H1 (cell line): ENCODE results near the gene MCCD1. TPM values are rescaled to one million over a fixed set of nuclear protein-coding genes. Genes with fewer than 3 reads are reported as not detected.

Source experiments
- CTCF ChIA-PET: fragments of 300-600 bp; sonication (Branson Sonifier 250); formaldehyde crosslinking; loops from one replicate; lab custom pipeline; 2021; ENCODE audit not compliant: partially characterized antibody; lab: Charles Lee
- POLR2A ChIA-PET: fragments of 300-600 bp; sonication (Branson Sonifier 250); formaldehyde crosslinking; loops from one replicate; lab custom pipeline; 2021; ENCODE audit warnings: inconsistent platforms; ENCODE audit not compliant: partially characterized antibody; lab: Charles Lee
- DNase-seq, 2 experiments: peaks; one replicate each; pipeline versions ENCODE4 v3.0.0 to v3.0.0-alpha.2; 2010 to 2022; ENCODE audit warnings: low spot score in 2 of 2, low read depth in 1 of 2, mixed read lengths in 1 of 2
- FAIRE-seq: peaks from 2 replicates; lab custom pipeline; 2011; peaks lifted over from hg19 to GRCh38; lab: Jason Lieb, UNC
- H2AFZ ChIP-seq: 2 replicates; pipeline ENCODE4 v1.8.1; 2012; ENCODE audit warnings: low read length, inconsistent platforms
- H2AK5ac ChIP-seq: 2 replicates; pipeline ENCODE4 v1.6.1; 2013; ENCODE audit warnings: low read depth, low read length
- H2BK120ac ChIP-seq: replicated peaks from 2 replicates; pipeline ENCODE3; 2013; ENCODE audit warnings: low read depth, low read length, inconsistent platforms
- H2BK12ac ChIP-seq: 2 replicates; pipeline ENCODE4 v1.6.1; 2013; ENCODE audit warnings: low read depth, low read length
- H2BK15ac ChIP-seq: 2 replicates; pipeline ENCODE4 v1.6.1; 2013; ENCODE audit warnings: low read length
- H2BK20ac ChIP-seq: 2 replicates; pipeline ENCODE4 v1.6.1; 2013; ENCODE audit warnings: low read length
- H2BK5ac ChIP-seq: 2 replicates; pipeline ENCODE4 v1.6.1; 2013; ENCODE audit warnings: low read depth, low read length
- H3K14ac ChIP-seq: 2 replicates; pipeline ENCODE4 v1.6.1; 2013; ENCODE audit warnings: inconsistent platforms; ENCODE audit not compliant: insufficient read length
- H3K18ac ChIP-seq: 2 replicates; pipeline ENCODE4 v1.6.1; 2013; ENCODE audit warnings: low read length; ENCODE audit errors: extremely low read depth
- H3K23ac ChIP-seq: 2 replicates; pipeline ENCODE4 v1.6.1; 2013; ENCODE audit warnings: inconsistent platforms; ENCODE audit not compliant: insufficient read length
- H3K23me2 ChIP-seq: 2 replicates; pipeline ENCODE4 v1.6.1; 2013; ENCODE audit warnings: low read depth, low read length
- H3K27ac ChIP-seq: 2 replicates; pipeline ENCODE4 v1.6.1; 2011; ENCODE audit warnings: low read depth, low read length, inconsistent platforms
- H3K27me3 ChIP-seq, 4 experiments: replicated peaks in 1 of 4; 1 replicate in 1 of 4; 2 replicates in 3 of 4; pipeline versions ENCODE4 v1.6.1 to v1.8.1; 2011 to 2013; ENCODE audit warnings: low read length in 3 of 4, mild to moderate bottlenecking in 3 of 4, inconsistent platforms in 2 of 4, mixed read lengths in 2 of 4, moderate library complexity in 1 of 4; ENCODE audit not compliant: control insufficient read depth in 3 of 4, insufficient read depth in 3 of 4; ENCODE audit errors: extremely low read depth in 1 of 4
- H3K36me3 ChIP-seq, 4 experiments: 2 replicates each; pipeline versions ENCODE4 v1.6.1 to v1.8.1; 2011 to 2013; ENCODE audit warnings: mild to moderate bottlenecking in 4 of 4, low read length in 3 of 4, moderate library complexity in 2 of 4, control low read depth in 1 of 4, inconsistent platforms in 1 of 4; ENCODE audit not compliant: insufficient read depth in 4 of 4, control insufficient read depth in 2 of 4
- H3K4ac ChIP-seq: replicated peaks from 2 replicates; pipeline ENCODE3; 2013; ENCODE audit warnings: low read length, low read depth, mixed read lengths, inconsistent platforms; ENCODE audit not compliant: insufficient read length
- H3K4me1 ChIP-seq, 4 experiments: replicated peaks in 1 of 4; 1 replicate in 1 of 4; 2 replicates in 3 of 4; pipeline versions ENCODE4 v1.6.1 to v1.8.1; 2011 to 2013; ENCODE audit warnings: low read length in 3 of 4, inconsistent platforms in 2 of 4, mixed read lengths in 1 of 4; ENCODE audit not compliant: insufficient read depth in 4 of 4, control insufficient read depth in 3 of 4
- H3K4me2 ChIP-seq, 2 experiments: 2 replicates each; pipeline versions ENCODE4 v1.6.1 to v1.8.1; 2011 to 2013; ENCODE audit warnings: low read depth in 2 of 2, low read length in 2 of 2, control low read depth in 1 of 2, inconsistent platforms in 1 of 2, mild to moderate bottlenecking in 1 of 2; ENCODE audit not compliant: insufficient read depth in 1 of 2
- H3K4me3 ChIP-seq, 4 experiments: fragments of 200-600, 300-600 bp in 1 of 4; sonication (generic), shearing (Covaris generic), sonication (Bioruptor Twin) in 1 of 4; 2 replicates each; pipeline versions ENCODE4 v1.5.1 to v1.8.1; 2011 to 2016; ENCODE audit warnings: low read length in 4 of 4, low read depth in 3 of 4, control low read depth in 2 of 4, inconsistent platforms in 2 of 4, mild to moderate bottlenecking in 2 of 4, mixed read lengths in 1 of 4, moderate library complexity in 1 of 4; ENCODE audit not compliant: insufficient read depth in 2 of 4; ENCODE audit errors: extremely low read depth in 1 of 4
- H3K56ac ChIP-seq: replicated peaks from 2 replicates; pipeline ENCODE3; 2013; ENCODE audit warnings: low read depth, mild to moderate bottlenecking, mixed read lengths, low read length, inconsistent platforms; ENCODE audit not compliant: insufficient read length
- H3K79me1 ChIP-seq: 2 replicates; pipeline ENCODE4 v1.6.1; 2013; ENCODE audit warnings: low read depth, low read length, control low read depth
- H3K79me2 ChIP-seq, 2 experiments: 2 replicates each; pipeline versions ENCODE4 v1.6.1 to v1.8.1; 2012 to 2013; ENCODE audit warnings: low read length in 2 of 2, mild to moderate bottlenecking in 2 of 2, inconsistent platforms in 1 of 2; ENCODE audit not compliant: insufficient read depth in 2 of 2, control insufficient read depth in 1 of 2
- H3K9ac ChIP-seq, 4 experiments: replicated peaks in 1 of 4; 1 replicate in 1 of 4; 2 replicates in 3 of 4; pipeline versions ENCODE4 v1.6.1 to v1.8.1; 2011 to 2013; ENCODE audit warnings: low read depth in 3 of 4, low read length in 3 of 4, control low read depth in 2 of 4, mild to moderate bottlenecking in 2 of 4, moderate library complexity in 2 of 4, inconsistent platforms in 1 of 4; ENCODE audit errors: extremely low read depth in 1 of 4
- H3K9me3 ChIP-seq, 2 experiments: 2 replicates each; pipeline versions ENCODE4 v1.6.1 to v1.8.1; 2012 to 2013; ENCODE audit warnings: mild to moderate bottlenecking in 2 of 2, moderate library complexity in 2 of 2, control low read depth in 1 of 2, inconsistent platforms in 1 of 2, low read depth in 1 of 2, low read length in 1 of 2, mixed read lengths in 1 of 2; ENCODE audit not compliant: insufficient read depth in 2 of 2
- H4K20me1 ChIP-seq, 2 experiments: replicated peaks in 1 of 2; 2 replicates each; pipeline versions ENCODE3 to v1.8.1; 2011 to 2013; ENCODE audit warnings: inconsistent platforms in 2 of 2, low read length in 2 of 2, mild to moderate bottlenecking in 1 of 2; ENCODE audit not compliant: insufficient read depth in 2 of 2, control insufficient read depth in 1 of 2
- H4K5ac ChIP-seq: 2 replicates; pipeline ENCODE4 v1.6.1; 2013; ENCODE audit warnings: low read length, low read depth, mixed read lengths, inconsistent platforms; ENCODE audit not compliant: insufficient read length
- H4K8ac ChIP-seq: 2 replicates; pipeline ENCODE4 v1.8.0; 2013; ENCODE audit warnings: mild to moderate bottlenecking, moderate library complexity, low read length, inconsistent platforms; ENCODE audit not compliant: insufficient read depth; ENCODE audit errors: extremely low read depth
- H4K91ac ChIP-seq: replicated peaks from 2 replicates; pipeline ENCODE3; 2013; ENCODE audit warnings: low read length, mixed read lengths, inconsistent platforms; ENCODE audit not compliant: insufficient read length
- PHF8 ChIP-seq: fragments of 200-600 bp; sonication (generic); conservative IDR thresholded peaks from 2 replicates; pipeline ENCODE4 v1.7.1; 2012; ENCODE audit warnings: low read depth, mild to moderate bottlenecking, inconsistent platforms, low read length, moderate library complexity
- POLR2A ChIP-seq, 2 experiments: IDR thresholded peaks; 1 replicate in 1 of 2; 2 replicates in 1 of 2; pipeline ENCODE4 v1.6.1; 2011; ENCODE audit warnings: low read depth in 2 of 2, low read length in 2 of 2, mild to moderate bottlenecking in 2 of 2; ENCODE audit errors: control extremely low read depth in 1 of 2
- WGBS, 2 experiments: shearing (Covaris generic) in 1 of 2; methylation state at CpG; one replicate each; pipeline versions ENCODE4 v1.1.6 to v1.1.7; 2013 to 2015; ENCODE audit warnings: low lambda C conversion rate in 2 of 2, mixed read lengths in 2 of 2, inconsistent platforms in 1 of 2, low coverage in 1 of 2, missing lambda C conversion rate in 1 of 2; ENCODE audit not compliant: insufficient replicate concordance in 2 of 2, insufficient coverage in 1 of 2, insufficient read length in 1 of 2; ENCODE audit errors: extremely low coverage in 1 of 2, missing lambda C conversion rate in 1 of 2; 5-methylcytosine and 5-hydroxymethylcytosine counted together
- polyA plus RNA-seq, 7 experiments: library from polyadenylated mRNA; depleted of rRNA in 3 of 7; stranded (reverse) in 5 of 7; unstranded in 2 of 7; fragments of >200 nt in 5 of 7; fragments of 200-250 nt in 2 of 7; gene quantifications; 1 replicate in 5 of 7; 2 replicates in 1 of 7; 4 replicates in 1 of 7; pipeline versions ENCODE4 v1.2.1 to v1.2.3, GENCODE V29; 2011 to 2013; ENCODE audit warnings: missing spikeins in 2 of 7, mixed read lengths in 2 of 7
- total RNA-seq: library from RNA; stranded (reverse); fragmentation: NEBNext Ultra II Directional; extraction: Animal tissue kit (Norgen Biotek cat#: 25700); gene quantifications from 2 replicates; pipeline ENCODE4 v1.2.1, GENCODE V29; 2021

MCCD1 gene
- total and polyA plus RNA-seq, 2 of the 8 experiments (the other 6 are each of a cell fraction or from before 2014, with no cell fraction given) = not detected

GRCh38 chr6:31531771-31532643 is 3.2 kb downstream of the MCCD1 start:
- CTCF ChIA-PET = interaction anchor here (0.6 to 1.8 kb wide), 6 partner anchors 8 to 66 kb away, joined by 3 to 6 read pairs (median 4); partner anchors contain the start of gene ATP6V1G2

More at GRCh38 chr6:31531771-31532643, 3.2 kb downstream of the MCCD1 start:
- H3K9ac ChIP-seq = no peak overlapping the region
- H2BK5ac ChIP-seq = no peak overlapping the region
- H3K14ac ChIP-seq = no peak overlapping the region
- H3K27ac ChIP-seq = no peak overlapping the region
- DNase-seq (no peak), FAIRE-seq (no peak)
- no peak overlapping the region for H3K18ac ChIP-seq
- H3K9me3 ChIP-seq = no peaks in the 10 kb centered on the region
- peaks cover 35 to 41% of the 10 kb centered on the region in 2 experiments for H4K20me1 ChIP-seq
- H3K4me2 ChIP-seq = no peak overlapping the region
- peaks cover 60 to 79% (median 68%) of the 10 kb centered on the region in 4 experiments for H3K36me3 ChIP-seq
- no peak overlapping the region for H2AFZ ChIP-seq
- H2BK20ac ChIP-seq = no peak overlapping the region
- no peak overlapping the region for H2BK12ac ChIP-seq
- no peak overlapping the region for H3K23ac ChIP-seq
- no peak overlapping the region for H4K5ac ChIP-seq
- peaks cover 4 to 27% of the 10 kb centered on the region in 2 experiments; a peak in 3 of 4 replicates for H3K79me2 ChIP-seq
- H3K56ac ChIP-seq = no peak overlapping the region
- H3K79me1 ChIP-seq = peaks cover 10% of the 10 kb centered on the region; the same call in 1 of the 2 replicates
- H3K4me3 ChIP-seq = no peak overlapping the region
- no peak overlapping the region for H3K4ac ChIP-seq
- H3K4me1 ChIP-seq = peaks cover 1 to 5% (median 4%) of the 10 kb centered on the region in 4 experiments; a peak in 4 of 7 replicates
- no peak overlapping the region for H4K8ac ChIP-seq
- H3K23me2 ChIP-seq = no peaks in the 10 kb centered on the region
- WGBS, 2 experiments = 74% methylated on average over 9 of the region's 9 CpGs; no CpG with 5 or more reads in 1 of the 2 experiments
- no peak overlapping the region for H2BK15ac ChIP-seq
- H4K91ac ChIP-seq = no peak overlapping the region
- POLR2A ChIA-PET = interaction anchor here (0.8 to 18.4 kb wide), 24 partner anchors 9 to 360 kb away, joined by 3 to 428 read pairs (median 5); partner anchors contain the start of genes ATP6V1G2, BAG6, DDX39B and NFKBIL1
- no peak overlapping the region for H2BK120ac ChIP-seq
- peak in 1 of 2 experiments; percentile 47; a peak in 1 of 3 replicates for TF ChIP-seq POLR2A (IDR thresholded peaks at IDR 0.05; ENCODE audit: control extremely low read depth in 1 of 2, low read depth in 2 of 2, low read length in 2 of 2)
- no peak for TF ChIP-seq PHF8
- H2AK5ac ChIP-seq = no peak overlapping the region
- H3K27me3 ChIP-seq = no peaks in the 10 kb centered on the region
